ENCODE data around the gene PPFIA3. TPM values are rescaled to one million over a fixed set of nuclear protein-coding genes. Genes with fewer than 3 reads are reported as not detected.

PPFIA3 gene
- total RNA-seq, 1 donor, result 2.2 TPM

GRCh38 chr19:49081273-49081672 is 38.1 kb upstream of the PPFIA3 start:
- TF ChIP-seq, protein P1, sequence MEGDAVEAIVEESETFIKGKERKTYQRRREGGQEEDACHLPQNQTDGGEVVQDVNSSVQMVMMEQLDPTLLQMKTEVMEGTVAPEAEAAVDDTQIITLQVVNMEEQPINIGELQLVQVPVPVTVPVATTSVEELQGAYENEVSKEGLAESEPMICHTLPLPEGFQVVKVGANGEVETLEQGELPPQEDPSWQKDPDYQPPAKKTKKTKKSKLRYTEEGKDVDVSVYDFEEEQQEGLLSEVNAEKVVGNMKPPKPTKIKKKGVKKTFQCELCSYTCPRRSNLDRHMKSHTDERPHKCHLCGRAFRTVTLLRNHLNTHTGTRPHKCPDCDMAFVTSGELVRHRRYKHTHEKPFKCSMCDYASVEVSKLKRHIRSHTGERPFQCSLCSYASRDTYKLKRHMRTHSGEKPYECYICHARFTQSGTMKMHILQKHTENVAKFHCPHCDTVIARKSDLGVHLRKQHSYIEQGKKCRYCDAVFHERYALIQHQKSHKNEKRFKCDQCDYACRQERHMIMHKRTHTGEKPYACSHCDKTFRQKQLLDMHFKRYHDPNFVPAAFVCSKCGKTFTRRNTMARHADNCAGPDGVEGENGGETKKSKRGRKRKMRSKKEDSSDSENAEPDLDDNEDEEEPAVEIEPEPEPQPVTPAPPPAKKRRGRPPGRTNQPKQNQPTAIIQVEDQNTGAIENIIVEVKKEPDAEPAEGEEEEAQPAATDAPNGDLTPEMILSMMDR (IDR thresholded peaks at IDR 0.05; ENCODE audit: insufficient read depth, low read depth, low read length), result no peak
- no peak for DNase-seq (ENCODE audit: low read depth)
- no peak overlapping the region for H3K4me3 ChIP-seq (ENCODE audit: low read depth, low read length)

GRCh38 chr19:49084206-49085019 is 34.9 kb upstream of the PPFIA3 start:
- H3K4me3 ChIP-seq (ENCODE audit: low read depth, low read length), result peak overlapping the region; percentile 51
- DNase-seq (ENCODE audit: low read depth), result no peak
- TF ChIP-seq, protein P1 (IDR thresholded peaks at IDR 0.05; ENCODE audit: insufficient read depth, low read depth, low read length), result no peak

DNA sequence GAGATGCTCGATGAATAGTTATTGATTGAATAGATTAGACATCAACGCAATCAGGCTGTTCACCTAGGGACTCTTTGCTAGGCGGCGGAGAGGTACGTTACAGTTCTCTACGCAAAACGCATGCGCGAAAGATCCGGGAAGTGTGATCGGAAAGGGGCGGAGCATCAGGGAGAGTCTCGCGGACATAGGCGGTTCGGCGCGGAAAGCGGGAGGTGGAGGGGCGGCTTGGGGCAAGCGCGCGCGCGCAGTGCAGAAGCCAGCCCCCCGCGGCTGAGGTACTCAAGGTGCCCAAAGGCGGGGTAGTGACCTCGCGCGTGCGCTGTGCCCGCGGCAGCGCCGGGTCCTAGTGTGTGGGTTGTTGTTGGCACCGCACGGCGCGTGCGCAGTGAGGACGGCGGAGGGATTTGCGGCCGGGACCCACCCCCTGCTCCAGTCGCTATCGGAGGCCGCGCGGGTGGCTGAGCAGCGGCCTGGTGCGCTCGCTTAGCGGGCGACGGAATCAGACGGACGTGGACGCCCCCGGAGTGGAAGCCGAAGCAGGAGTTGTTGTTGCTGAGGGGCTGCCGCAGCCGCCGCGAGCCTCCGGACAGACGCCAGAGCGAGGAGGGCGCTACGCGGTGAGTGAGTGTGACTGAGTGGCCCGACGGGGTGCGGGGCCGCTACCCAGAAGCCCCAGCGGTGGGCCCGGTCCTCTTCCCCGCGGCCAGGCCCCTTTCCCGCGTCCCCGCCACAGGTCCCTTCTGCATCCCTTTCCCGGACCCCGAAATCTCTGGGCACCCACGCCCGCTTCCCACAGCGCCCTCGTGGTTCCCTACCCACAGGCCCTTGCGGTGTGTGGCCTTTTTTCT is 34.1 kb upstream of the PPFIA3 start, which contains the start of gene SNRNP70:
Gene SNRNP70 (plus strand): TSS at position 432 of the 848 bp plus-strand sequence. CDS start 964 bp downstream, outside the sequence.
- DNase-seq (ENCODE audit: low read depth), result peak; percentile 100
- TF ChIP-seq, protein P1 (IDR thresholded peaks at IDR 0.05; ENCODE audit: insufficient read depth, low read depth, low read length), result no peak
- H3K4me3 ChIP-seq (ENCODE audit: low read depth, low read length), result peak within 1 kb of the TSS; percentile 97

GRCh38 chr19:49085868-49086232 is 33.5 kb upstream of the PPFIA3 start:
- TF ChIP-seq, protein P1 (IDR thresholded peaks at IDR 0.05; ENCODE audit: insufficient read depth, low read depth, low read length), result no peak
- peak overlapping the region; percentile 97 for H3K4me3 ChIP-seq (ENCODE audit: low read depth, low read length)
- no peak for DNase-seq (ENCODE audit: low read depth)

DNA sequence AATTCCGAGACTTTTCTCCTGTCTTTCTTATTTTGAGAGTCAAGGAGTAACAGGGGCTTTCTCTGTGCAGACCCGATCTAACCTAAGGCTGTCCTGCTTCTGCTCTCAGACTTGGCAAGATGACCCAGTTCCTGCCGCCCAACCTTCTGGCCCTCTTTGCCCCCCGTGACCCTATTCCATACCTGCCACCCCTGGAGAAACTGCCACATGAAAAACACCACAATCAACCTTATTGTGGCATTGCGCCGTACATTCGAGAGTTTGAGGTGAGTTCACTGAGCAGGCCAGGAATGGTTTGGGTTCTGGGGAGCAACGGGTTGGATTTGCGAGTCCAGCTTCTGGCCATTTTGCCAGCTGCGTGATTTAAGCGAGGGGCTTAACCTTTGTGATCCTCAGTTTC is 33.0 kb upstream of the PPFIA3 start:
- H3K4me3 ChIP-seq (ENCODE audit: low read depth, low read length), result peak overlapping the region; percentile 97
- DNase-seq (ENCODE audit: low read depth), result no peak
- TF ChIP-seq, protein P1 (IDR thresholded peaks at IDR 0.05; ENCODE audit: insufficient read depth, low read depth, low read length), result no peak

- H3K4me3 ChIP-seq (ENCODE audit: low read depth, low read length), result no peak overlapping the region
- TF ChIP-seq, protein P1 (IDR thresholded peaks at IDR 0.05; ENCODE audit: insufficient read depth, low read depth, low read length), result no peak
- DNase-seq (ENCODE audit: low read depth), result no peak
Measured at GRCh38 chr19:49091391-49092038, 27.8 kb upstream of the PPFIA3 start.

Data from fibroblast of villous mesenchyme (primary cell).